ENCODE measurements around the gene KRTAP10-7.
"Not testable (repeated sequence)": the region's sequence is repeated elsewhere in the genome, so short reads cannot be mapped to it uniquely, and the experiment has no call there.

Gene KRTAP10-7

DNA sequence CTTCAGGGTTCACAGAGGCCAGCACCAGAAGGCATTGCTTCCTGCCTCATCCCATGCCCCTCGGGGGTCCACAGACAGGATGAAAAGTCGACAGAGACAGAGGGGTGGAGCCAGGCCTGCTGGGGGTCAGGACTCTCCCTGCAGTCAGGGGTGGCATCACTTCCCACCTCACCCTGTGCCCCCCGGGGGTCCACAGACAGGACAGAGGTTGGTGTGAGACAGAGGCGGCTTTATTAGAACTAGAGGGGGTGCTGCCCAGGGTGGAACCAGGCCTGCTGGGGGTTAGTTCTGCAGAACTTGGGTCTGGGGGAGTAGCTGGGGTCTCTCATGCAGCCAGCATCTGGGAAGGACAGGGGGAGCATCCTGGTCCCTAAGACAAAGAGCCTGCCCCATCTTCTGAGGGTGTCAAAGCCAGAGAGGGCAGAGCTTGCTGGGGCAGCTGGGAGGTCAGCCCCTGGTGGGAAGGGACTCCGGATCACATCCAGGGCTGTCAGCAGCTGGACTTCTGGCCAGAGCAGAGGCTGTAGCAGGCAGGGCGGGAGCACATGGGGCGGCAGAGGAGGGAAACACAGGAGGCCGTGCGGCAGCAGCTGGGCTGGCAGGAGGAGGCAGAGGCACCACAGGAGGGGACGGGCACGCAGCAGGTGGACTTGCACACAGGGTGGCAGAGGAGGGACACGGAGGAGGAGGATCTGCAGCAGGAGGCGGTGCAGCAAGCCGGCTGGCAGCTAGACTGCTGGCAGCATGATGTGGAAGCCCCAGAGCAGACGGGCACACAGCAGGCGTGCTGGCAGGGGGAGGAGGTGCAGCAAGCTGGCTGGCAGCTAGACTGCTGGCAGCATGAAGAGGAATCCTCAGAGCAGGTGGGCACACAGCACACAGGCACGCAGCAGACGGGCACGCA is 9.2 kb upstream of the KRTAP10-7 start:
- DNase-seq = not testable (repeated sequence)

DNA sequence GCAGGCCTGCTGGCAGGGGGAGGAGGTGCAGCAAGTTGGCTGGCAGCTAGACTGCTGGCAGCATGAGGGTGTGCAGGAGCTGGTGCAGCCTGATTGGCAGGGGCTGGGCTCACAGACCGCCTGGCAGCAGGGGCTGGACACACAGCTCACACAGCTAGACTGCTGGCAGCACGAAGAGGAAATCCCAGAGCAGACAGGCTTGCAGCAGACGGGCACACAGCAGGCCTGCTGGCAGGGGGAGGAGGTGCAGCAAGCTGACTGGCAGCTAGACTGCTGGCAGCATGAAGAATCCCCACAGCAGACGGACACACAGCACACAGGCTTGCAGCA is 8.6 kb upstream of the KRTAP10-7 start:
- not testable (repeated sequence) for DNase-seq

DNA sequence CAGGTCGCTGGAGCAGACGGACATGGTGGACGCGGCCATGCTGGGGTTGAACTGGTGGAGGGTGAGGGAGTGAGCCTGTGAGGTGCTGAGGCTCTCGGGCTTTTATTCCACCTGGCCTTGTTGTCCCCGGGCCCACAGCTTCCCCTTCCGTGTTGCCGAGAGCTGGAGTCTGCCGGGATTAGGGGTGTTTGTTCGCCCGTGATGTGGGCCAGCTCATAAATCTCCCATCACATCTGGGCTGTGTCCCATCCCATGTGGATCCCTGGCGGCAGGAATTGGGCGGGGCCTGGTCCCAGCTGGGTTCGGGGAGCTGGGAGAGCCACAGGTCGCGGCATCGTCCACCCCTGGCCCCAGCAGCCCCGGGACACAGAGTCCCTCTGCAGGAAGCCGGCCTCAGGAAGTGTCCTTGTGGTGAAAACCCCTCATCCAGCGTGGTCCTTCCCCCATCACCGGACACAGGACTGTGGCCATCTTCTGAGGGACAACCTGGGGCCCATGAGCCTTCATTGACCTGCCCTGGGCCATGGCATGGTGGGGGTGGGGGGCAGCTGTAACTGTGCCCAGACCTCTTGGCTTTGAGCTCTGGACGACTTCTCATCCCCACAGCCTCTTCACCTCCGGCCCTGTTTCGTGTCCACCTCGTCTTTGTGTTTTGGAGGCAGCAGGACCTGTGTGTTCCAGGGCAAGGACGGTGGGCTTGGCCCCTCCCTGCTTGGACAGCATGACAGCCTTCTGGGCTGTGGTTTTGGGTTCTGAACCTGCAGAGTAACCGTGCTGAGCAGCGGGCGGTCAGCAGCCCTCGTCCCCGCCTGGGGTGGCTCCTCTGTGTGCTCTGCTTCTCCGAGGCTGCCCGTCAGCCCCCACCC is 7.7 kb upstream of the KRTAP10-7 start, which contains the start of gene KRTAP10-6:
Gene KRTAP10-6 (minus strand): TSS at position 60 of the 866 bp plus-strand sequence. CDS start 21 bp downstream, at position 39.
- no peak for DNase-seq

DNA sequence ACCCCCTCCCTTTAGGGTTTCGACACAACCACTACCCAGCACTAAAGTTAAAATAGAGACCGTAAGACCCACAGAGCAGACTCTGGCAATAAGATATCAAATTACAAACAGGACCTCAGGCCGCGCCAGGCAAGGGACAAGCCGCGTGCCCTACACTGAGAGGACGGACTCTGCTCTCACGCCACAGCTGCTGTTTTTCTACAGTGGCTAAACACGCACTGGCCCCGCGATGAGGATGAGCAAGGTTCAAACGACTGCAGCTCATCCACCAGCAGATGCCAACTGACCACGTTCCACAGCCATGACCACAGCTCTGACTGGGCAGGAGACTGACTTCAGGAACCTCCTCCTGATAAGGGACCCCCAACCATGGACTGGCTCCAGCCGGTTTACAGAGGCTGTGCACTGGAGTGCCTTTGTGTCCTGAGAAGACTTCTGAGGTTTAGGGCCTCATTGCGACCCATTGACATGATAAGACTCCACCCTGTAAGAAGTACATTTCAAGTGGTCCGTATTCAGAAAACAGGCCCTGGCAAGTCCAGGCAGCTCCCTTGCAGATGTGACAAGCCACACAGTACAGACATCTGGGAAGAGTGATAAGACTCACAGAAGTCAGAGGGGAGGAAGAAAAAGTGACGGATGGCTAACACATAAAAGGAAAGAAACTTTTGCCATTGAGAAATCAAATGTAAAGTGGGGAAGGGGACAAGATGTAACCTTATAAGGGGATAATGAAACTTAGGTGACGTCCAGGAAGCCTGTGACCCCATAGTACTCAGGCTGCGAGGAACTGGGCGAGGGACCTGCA is 6.6 kb upstream of the KRTAP10-7 start:
- DNase-seq = no peak

DNA sequence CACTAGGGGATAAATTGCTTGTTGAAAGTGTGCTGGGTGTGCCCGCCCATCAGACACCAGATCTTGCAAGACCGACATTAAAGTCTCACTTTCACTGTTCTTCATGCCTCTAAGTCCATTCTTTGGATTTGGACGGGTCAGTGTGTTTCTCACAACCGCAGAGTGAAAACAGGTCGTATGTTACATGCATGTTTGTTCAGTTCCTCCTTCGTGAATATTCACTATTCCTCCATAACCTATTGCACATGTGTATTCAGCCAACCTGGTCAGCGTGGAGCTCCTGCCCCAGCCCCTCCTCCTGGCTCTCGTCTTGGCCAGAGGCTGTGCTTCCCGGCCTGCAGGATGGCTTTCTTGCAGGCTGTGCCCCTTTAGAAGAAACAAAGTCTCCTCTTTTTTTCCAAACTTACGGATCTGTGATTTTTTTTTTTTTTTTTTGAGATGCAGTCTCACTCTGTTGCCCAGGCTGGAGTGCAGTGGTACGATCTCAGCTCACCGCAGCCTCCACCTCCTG is 5.9 kb upstream of the KRTAP10-7 start:
- DNase-seq = no peak

DNA sequence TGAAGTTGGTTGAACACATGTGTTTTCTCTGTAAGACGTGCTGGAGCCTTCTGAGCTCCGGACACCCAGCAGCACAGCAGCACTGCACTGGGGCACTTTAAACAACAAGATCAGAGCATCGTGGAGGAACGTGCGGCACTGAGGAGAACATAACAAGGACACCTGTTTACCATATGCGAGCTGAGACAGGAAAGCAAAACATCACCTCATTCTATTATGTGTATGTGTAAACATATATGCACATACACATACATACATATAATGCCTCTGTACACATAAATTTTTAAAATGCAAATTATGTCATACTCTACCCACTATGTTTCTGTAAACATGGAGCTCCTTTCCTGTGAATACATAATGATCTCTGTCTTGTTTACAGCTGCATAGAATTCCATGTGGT is 4.9 kb upstream of the KRTAP10-7 start:
- DNase-seq = no peak

DNA sequence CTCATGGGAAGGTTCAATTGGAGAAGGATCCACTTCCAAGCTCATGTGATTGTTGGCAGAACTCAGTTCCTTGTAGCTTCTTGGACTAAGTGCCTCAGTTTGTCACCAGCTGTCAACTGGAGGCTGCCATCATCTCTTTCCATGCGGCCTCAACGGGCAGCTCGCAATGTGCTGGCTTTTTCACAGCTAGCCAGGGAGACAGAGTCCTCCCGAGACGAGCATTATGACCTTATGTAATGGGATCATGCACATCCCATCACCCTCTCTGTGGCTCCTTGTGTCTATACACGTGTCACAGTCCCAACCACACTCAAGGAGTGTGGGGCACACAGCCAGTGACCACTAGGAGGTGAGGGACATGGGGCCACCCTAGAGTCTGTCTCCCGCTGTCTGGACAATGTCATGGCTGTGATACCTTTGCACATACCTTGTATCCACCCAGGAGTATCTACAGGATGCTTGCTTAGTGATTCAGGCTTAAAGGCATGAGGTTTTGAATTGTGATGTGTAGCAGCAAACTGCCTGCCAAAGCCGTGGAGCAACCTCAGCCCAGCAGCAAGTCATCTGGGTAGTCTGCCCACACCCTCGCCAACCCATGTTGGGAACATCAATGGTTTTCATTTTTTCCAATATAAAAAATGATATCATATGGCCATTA is 4.2 kb upstream of the KRTAP10-7 start:
- no peak for DNase-seq

DNA sequence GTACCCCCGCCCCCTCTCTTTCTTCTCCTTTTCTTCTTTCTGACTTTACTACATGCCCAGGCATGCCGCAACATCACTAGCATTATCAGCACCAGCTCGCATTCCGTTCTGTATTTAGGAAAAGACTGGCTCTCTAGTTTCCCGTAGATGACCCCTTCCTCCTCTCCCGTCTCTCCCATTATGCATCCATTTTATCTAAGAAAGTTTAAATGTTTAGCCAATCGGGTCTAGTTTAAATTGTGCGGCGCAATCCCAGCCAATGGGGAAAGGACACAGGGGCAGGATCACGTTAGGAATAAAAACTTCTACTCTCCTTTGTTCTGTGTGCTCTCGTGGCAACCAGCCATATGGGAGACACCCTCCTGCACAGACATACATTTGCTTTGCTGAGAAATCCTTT is 2.3 kb upstream of the KRTAP10-7 start:
- no peak for DNase-seq

DNA sequence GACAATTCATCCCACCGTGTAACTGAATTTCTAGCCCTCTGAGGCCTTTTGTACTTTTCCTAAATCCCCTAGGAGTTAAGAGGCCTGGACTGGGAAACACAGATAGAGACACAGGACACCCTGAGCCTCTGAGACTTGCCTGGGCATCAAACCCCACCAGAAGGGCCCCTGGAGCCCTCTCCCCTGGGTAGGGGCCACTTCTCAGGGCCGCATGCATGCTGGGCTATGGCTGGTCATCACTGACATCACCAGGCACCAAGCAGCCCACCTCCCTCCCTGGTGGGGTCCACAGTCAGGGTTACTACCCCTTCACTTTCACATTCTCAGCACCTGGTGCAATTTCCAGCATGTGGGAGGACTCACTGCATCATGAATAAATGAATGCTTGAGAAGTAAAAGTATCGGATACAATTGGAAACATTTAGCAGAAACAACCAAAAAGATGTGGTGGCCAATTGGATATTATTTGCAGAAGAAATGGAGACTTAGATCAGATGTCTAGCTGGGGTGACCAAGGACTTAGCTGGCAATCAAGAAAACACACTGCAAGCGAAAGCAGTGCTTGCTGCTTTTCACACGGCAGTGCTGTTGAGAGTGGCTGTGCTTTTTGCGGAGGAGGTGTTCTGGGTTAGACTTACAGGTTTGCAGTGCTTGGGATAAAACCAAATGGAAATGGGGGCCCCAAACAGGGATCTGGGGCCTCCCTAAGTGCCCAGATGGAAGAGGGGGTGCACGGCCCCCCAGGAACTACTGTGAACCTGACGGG is 950 bp upstream of the KRTAP10-7 start:
- DNase-seq = no peak

DNA sequence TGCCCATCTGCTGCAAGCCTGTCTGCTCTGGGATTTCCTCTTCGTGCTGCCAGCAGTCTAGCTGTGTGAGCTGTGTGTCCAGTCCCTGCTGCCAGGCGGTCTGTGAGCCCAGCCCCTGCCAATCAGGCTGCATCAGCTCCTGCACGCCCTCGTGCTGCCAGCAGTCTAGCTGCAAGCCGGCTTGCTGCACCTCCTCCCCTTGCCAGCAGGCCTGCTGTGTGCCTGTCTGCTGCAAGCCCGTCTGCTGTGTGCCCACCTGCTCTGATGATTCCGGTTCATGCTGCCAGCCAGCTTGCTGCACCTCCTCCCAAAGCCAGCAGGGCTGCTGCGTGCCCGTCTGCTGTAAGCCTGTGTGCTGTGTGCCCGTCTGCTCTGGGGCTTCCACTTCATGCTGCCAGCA is 694 bp downstream of the KRTAP10-7 start:
- DNase-seq = not testable (repeated sequence)

DNA sequence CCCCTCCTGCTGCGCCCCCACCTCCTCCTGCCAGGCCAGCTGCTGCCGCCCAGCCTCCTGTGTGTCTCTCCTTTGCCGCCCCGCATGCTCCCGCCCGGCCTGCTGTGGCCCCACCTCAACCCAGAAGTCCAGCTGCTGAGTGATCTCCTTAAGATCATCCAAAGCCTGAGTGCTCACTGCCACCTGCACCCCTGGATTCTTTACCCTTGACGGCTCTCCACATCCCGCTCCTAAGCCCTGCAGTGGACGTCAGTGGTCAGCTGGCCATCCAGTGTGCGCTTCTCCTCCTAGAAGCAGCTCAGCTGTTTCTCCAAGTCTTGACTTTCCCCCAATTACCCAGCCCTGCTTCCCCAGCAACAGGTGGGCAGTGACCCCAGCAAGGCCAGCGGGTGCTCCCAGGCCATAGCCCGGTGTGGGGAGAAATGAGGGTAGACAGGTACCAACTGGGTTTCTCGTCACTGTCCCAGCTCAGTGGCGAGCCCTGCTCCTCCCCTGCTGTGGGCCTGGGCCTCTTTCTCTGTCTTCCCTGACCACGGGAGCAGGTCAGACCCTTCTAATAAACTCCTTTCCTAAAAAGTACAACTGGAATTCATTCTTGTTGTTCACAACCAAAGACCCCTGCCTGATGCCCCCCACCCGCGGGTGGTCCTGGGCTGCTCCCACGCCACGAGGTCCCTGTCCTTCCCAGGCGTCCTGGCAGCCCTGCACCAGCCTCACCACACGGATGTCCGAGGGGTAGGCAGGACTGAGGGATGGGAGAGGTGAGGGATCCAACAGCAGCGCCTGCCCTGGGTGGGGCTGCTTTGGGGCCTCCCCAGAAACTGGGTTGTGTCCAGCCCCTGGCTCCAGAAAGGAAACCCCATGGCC is 1.4 kb downstream of the KRTAP10-7 start:
- no peak for DNase-seq

DNA sequence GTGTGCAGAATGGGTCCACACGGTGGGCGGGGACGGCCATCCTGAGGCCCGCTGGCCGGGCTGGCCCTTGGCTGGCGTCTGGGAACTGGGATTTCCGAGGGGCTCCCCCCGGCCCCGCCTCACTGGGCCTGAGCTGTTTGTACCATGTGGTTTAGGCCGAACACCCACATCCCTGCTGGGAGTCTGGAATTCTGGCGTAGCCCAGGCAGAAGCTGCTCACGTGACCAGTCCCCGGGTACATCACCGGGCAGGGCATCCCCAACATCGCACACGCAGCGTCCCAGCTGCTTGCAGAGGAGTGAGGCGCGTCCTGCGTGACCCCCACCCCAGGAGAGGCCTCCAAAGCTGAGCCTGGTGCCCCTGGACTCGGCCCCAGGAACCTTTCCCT is 2.1 kb downstream of the KRTAP10-7 start:
- DNase-seq = no peak

DNA sequence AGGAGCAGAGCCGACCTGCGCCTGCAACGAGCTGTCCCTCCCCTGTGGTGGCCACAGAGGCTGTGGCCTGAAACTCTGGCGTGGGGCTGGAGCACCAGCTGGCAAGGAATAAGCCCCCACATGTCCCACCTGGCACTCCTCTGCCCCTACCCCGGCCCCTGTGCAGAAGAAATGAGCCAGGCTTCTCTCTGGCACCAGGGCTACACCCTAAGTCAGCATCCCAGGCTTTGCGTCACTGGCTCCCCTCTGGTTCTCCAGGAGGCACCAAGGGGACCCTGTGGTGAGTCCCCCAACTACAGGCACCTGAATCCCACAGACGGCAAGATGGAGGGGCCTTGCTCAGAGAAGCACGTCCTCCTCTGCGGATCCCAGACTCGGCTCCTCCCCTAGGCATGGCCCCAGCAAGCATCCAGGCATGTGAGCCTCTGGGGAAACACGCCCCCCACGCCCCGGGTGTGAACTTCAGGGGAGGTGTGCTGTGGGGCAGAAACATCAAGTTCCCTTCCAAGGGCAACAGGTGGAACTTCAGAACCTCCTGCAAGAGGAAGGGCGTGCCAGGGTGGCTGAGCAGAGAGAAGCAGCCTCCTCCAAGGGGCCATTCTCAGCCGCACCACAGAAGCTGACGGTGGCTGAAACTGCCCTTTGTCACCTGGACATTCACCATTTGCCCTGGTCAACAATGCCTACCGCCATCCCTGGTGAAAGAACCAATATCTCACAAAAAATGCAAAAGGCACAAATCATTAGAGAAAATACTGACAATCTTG is 2.9 kb downstream of the KRTAP10-7 start:
- DNase-seq = no peak

DNA sequence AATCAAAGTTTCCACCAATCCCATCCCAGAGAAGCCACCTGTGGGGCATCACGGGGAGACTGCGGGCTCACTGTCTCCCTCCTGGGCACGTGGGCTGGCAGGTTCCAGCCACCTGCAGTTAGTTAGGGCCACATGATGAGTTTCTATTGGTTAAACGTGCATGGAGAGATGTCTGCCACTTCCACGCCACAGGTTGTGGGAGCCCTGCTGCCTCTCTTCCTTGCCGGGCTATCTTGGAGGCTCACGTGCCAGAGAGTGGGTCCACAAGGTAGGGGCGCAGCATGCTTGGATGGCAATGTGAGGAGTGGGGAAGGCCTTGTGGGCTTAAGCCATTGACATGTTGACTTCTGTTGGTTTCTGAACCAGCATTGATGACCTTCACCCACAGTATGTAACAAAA is 3.5 kb downstream of the KRTAP10-7 start:
- DNase-seq = no peak

DNA sequence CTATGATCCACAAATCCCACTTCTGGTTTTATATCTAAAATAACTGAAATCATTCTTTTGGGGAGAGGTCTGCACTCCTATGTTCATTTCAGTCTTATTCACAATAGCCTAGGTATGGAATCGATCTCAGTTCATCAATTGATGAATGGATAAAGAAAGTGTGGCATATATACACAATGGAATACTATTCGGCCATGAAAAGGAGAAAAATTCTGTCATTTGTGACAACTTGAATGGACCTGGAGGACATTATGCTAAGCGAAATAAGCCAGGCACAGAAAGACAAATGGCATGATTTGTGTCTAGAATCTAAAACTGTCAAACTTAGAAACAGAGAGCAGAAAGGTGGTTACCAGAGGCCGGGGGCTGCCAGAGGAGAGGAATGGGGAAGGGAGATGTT is 6.1 kb downstream of the KRTAP10-7 start:
- no peak for DNase-seq

DNA sequence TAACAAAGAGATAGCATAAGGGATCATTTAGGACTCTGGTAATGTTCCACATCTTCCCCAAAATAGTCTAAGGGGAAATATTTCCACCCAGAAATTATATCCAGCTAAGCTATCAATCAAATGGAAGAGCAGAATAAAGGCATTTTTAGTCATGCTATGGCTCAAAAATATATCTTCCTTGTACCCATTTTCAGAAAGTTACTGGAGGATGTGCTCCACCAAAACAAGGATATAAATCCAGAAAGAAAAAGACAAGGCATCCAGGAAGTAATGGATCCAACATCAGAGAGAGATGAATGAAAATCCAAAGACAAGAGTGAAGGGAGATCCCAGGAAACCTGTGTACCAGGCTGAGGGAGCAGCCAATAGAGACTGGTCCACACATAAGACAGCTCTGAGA is 8.8 kb downstream of the KRTAP10-7 start:
- no peak for DNase-seq

DNA sequence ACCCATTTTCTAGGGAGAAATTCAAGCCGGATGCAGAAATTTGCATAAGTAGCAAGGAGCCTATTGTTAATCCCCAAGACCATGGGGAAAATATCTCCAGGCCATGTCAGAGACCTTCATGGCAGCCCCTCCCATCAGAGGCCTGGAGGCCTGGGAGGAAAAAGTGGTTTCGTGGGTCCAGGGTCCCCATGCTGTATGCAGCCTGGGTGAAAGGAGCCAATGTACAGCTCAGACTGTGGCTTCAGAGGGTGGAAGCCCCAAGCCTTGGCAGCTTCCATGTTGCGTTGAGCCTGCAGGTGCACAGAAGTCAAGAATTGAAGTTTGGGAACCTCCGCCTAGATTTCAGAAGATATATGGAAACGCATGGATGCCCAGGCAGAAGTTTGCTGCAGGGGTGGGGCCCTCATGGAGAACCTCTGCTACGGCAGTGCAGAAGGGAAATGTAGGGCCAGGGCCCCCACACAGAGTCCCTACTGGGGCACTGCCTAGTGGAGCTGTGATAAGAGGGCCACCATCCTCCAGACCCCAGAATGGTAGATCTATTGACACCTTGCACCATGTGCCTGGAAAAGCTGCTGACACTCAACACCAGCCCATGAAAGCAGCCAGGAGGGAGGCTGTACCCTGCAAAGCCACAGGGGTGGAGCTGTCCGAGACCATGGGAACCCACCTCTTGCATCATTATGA is 9.9 kb downstream of the KRTAP10-7 start:
- not testable (repeated sequence) for DNase-seq

DNA sequence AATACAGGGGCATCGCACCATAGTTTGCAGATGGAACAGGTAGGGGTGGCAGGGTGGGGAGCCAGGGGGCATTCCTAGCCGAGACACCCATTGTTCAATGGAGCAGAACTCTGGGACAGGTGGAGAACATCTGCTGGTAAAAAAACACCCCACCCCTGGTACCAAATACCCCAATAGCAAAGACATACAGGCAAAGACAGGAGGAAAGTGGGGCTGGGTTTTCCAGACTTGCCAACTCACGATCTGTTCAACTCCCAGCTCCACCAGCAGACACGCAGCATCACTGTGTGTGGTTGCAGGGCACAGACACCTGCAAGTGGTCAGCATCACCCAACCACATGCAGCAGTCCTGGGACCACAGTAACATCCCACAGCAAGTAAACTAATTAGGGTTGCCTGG is 11.2 kb downstream of the KRTAP10-7 start:
- no peak for DNase-seq

DNA sequence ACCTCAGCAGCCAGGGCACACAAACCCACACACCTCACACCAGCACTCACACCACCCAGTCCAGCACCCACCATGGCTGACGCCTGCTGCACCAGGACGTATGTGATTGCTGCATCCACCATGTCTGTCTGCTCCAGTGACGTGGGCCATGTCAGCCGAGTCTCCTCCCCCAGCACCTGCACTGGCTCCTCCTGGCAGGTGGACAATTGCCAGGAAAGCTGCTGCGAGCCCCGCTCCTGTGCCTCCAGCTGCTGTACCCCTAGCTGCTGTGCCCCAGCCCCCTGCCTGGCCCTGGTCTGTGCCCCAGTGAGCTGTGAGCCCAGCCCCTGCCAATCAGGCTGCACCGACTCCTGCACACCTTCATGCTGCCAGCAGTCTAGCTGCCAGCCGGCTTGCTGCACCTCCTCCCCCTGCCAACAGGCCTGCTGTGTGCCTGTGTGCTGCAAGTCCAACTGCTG is 11.7 kb downstream of the KRTAP10-7 start, which contains the start of gene KRTAP10-8:
Gene KRTAP10-8 (plus strand): TSS at position 51 of the 458 bp plus-strand sequence. CDS start 22 bp downstream, at position 73.
- no peak for DNase-seq

Measured in CD4-positive, alpha-beta T cell treated with Interleukin-4 for 1 hour (primary cell).